HUDEP-2 (cell line): Measurements from ENCODE around the gene ZFP14.
A peak's percentile ranks its signal among the peaks of the same experiment; 100 is the strongest.
"Not testable (repeated sequence)": the region's sequence is repeated elsewhere in the genome, so short reads cannot be mapped to it uniquely, and the experiment has no call there.

Source experiments
- DNase-seq, 76 experiments: peaks; one replicate each; lab custom pipeline; 2025; ENCODE audit not compliant: unreplicated experiment in 76 of 76; lab: John Stamatoyannopoulos, UW

ZFP14 gene

GRCh38 chr19:36331353-36332228 lies 47.4 kb downstream of the ZFP14 start:
- DNase-seq = peak in 42 of 76 experiments; percentile 4 to 76 (median 24)

- no peak for DNase-seq
These were observed 48.8 kb downstream of the ZFP14 start for GRCh38 chr19:36330216-36330615.

GRCh38 chr19:36329534-36329933 lies 49.5 kb downstream of the ZFP14 start:
- DNase-seq = not testable (repeated sequence)

GRCh38 chr19:36326649-36327048 lies 52.4 kb downstream of the ZFP14 start:
- not testable (repeated sequence) for DNase-seq

GRCh38 chr19:36315164-36315563 lies 63.8 kb downstream of the ZFP14 start:
- DNase-seq = not testable (repeated sequence)

GRCh38 chr19:36314053-36314452 lies 64.9 kb downstream of the ZFP14 start:
- not testable (repeated sequence) for DNase-seq

GRCh38 chr19:36311098-36311760 lies 67.8 kb downstream of the ZFP14 start:
- not testable (repeated sequence) for DNase-seq

- DNase-seq = not testable (repeated sequence)
These were observed 68.5 kb downstream of the ZFP14 start for GRCh38 chr19:36310416-36310990.

- not testable (repeated sequence) for DNase-seq
These were observed 69.2 kb downstream of the ZFP14 start for GRCh38 chr19:36309759-36310158.

- DNase-seq = not testable (repeated sequence)
These were observed 69.7 kb downstream of the ZFP14 start for GRCh38 chr19:36309309-36309708.

- DNase-seq = not testable (repeated sequence)
These were observed 86.7 kb downstream of the ZFP14 start for GRCh38 chr19:36292317-36292716.
